Mammary epithelial cell (primary cell): ENCODE results near the gene SPATA1.

ENCODE experiments used
- CTCF ChIP-seq, 2 donors: IDR thresholded peaks in 1 of 2; conservative IDR thresholded peaks in 1 of 2; 2 replicates each; pipeline ENCODE4 v1.5.1; 2011 to 2012; ENCODE audit warnings: inconsistent platforms in 2 of 2, low read length in 2 of 2, mild to moderate bottlenecking in 2 of 2, control low read depth in 1 of 2, low read depth in 1 of 2; ENCODE audit not compliant: insufficient read depth in 1 of 2; ENCODE audit errors: extremely low read depth in 1 of 2
- EZH2 ChIP-seq: IDR thresholded peaks from 2 replicates; pipeline ENCODE4 v1.6.1; 2012; ENCODE audit warnings: low read length, inconsistent platforms, borderline replicate concordance

DNA sequence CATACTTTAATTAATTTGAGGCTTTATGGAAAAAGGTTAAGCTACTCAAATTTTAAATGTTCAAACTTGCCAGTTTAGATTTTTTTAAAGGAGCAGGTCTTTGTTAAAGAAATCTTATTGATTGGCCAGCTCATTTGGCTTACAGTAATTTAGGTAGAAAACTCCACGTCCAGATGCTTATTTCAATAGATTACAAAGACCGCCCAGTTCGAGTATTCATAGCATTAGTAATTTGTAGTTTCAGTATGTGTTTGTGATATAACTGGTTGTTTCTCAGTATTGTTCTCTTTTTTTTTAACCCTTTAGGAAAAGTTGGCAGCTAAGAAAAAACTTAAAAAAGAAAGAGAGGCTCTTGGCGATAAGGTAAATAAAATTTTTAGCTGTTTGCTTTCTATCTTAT, 25.5 kb upstream of the SPATA1 start:
- TF ChIP-seq CTCF (conservative IDR thresholded peaks at IDR 0.05 in 1 of 2, IDR thresholded peaks at IDR 0.05 in 1 of 2; ENCODE audit: extremely low read depth in 1 of 2, insufficient read depth in 1 of 2, low read depth in 1 of 2, low read length in 2 of 2) = no peak
- TF ChIP-seq EZH2 = no peak
